ENCODE data around the gene MAP2K3. TPM values are rescaled to one million over a fixed set of nuclear protein-coding genes. Genes with fewer than 3 reads are reported as not detected.

MAP2K3 gene
- polyA plus RNA-seq, 2 of the 4 experiments (the other 2 are of a cell fraction) = 13.9 to 37.1 TPM

DNA sequence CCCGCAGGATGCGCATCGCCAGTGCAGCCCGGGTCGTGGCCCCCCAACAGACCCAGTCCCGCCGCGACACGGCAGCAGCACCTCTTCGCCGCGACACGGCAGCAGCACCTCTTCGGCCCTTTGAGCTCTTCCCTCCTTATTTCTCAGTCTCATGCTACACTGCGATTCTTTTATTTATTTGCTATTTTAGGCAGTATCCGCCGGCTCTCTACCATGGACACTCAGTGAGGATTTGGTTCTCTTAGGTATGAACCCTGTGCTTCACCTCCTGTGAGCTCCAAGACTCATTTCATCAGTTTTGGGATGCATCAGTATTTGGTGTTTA is 8.3 kb upstream of the MAP2K3 start:
- Histone ChIP-seq H3K4me2 (peak overlapping the region; percentile 98), H3K4me3 (peak overlapping the region; percentile 64), H3K27ac (peak overlapping the region; percentile 85 to 92), H3K4me1 (peaks cover 14% of the 10 kb centered on the region), H3K9me3 (no peaks in the 10 kb centered on the region)
- DNase-seq (ENCODE audit: low read depth in 1 of 2, low spot score in 1 of 2) = no peak
- CTCF ChIA-PET = interaction anchor here (0.8 to 9.7 kb wide), 12 partner anchors 10 to 240 kb away, joined by 3 to 121 read pairs (median 4); no protein-coding TSS in a partner anchor
- FAIRE-seq = no peak
- TF ChIP-seq MAFK (IDR thresholded peaks at IDR 0.05; ENCODE audit: partially characterized antibody) = no peak
- TF ChIP-seq CBX8 (IDR thresholded peaks at IDR 0.05) = no peak
- TF ChIP-seq KDM1A (IDR thresholded peaks at IDR 0.05; ENCODE audit: low read depth) = no peak
- TF ChIP-seq CEBPB (IDR thresholded peaks at IDR 0.05) = no peak
- TF ChIP-seq TP53 (CRISPR knock-in tag; IDR thresholded peaks at IDR 0.05) = no peak
- no peak for TF ChIP-seq NPAS2 (CRISPR knock-in tag; IDR thresholded peaks at IDR 0.05; ENCODE audit: borderline replicate concordance)
- no peak for TF ChIP-seq FOSB (CRISPR knock-in tag; IDR thresholded peaks at IDR 0.05)
- TF ChIP-seq BHLHE40 (IDR thresholded peaks at IDR 0.05; ENCODE audit: low read depth, low read length) = no peak
- TF ChIP-seq, protein P1, sequence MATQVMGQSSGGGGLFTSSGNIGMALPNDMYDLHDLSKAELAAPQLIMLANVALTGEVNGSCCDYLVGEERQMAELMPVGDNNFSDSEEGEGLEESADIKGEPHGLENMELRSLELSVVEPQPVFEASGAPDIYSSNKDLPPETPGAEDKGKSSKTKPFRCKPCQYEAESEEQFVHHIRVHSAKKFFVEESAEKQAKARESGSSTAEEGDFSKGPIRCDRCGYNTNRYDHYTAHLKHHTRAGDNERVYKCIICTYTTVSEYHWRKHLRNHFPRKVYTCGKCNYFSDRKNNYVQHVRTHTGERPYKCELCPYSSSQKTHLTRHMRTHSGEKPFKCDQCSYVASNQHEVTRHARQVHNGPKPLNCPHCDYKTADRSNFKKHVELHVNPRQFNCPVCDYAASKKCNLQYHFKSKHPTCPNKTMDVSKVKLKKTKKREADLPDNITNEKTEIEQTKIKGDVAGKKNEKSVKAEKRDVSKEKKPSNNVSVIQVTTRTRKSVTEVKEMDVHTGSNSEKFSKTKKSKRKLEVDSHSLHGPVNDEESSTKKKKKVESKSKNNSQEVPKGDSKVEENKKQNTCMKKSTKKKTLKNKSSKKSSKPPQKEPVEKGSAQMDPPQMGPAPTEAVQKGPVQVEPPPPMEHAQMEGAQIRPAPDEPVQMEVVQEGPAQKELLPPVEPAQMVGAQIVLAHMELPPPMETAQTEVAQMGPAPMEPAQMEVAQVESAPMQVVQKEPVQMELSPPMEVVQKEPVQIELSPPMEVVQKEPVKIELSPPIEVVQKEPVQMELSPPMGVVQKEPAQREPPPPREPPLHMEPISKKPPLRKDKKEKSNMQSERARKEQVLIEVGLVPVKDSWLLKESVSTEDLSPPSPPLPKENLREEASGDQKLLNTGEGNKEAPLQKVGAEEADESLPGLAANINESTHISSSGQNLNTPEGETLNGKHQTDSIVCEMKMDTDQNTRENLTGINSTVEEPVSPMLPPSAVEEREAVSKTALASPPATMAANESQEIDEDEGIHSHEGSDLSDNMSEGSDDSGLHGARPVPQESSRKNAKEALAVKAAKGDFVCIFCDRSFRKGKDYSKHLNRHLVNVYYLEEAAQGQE (IDR thresholded peaks at IDR 0.05) = no peak
- TF ChIP-seq ELK1 (IDR thresholded peaks at IDR 0.05; ENCODE audit: low read depth, low read length) = no peak
- TF ChIP-seq MAZ (IDR thresholded peaks at IDR 0.05; ENCODE audit: borderline replicate concordance, low read depth, low read length) = no peak
- TF ChIP-seq, protein P2, sequence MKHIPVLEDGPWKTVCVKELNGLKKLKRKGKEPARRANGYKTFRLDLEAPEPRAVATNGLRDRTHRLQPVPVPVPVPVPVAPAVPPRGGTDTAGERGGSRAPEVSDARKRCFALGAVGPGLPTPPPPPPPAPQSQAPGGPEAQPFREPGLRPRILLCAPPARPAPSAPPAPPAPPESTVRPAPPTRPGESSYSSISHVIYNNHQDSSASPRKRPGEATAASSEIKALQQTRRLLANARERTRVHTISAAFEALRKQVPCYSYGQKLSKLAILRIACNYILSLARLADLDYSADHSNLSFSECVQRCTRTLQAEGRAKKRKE (CRISPR knock-in tag; IDR thresholded peaks at IDR 0.05; ENCODE audit: low read depth) = no peak
- TF ChIP-seq HES2 (IDR thresholded peaks at IDR 0.05) = no peak
- TF ChIP-seq ZFP36 (IDR thresholded peaks at IDR 0.05; ENCODE audit: borderline replicate concordance, partially characterized antibody) = no peak
- no peak for TF ChIP-seq RAD21 (conservative IDR thresholded peaks at IDR 0.05 in 1 of 2, IDR thresholded peaks at IDR 0.05 in 1 of 2)
- no peak for TF ChIP-seq ESRRA (IDR thresholded peaks at IDR 0.05; ENCODE audit: borderline replicate concordance, low read length)
- TF ChIP-seq EHMT2 (IDR thresholded peaks at IDR 0.05; ENCODE audit: low read depth) = no peak
- WGBS (ENCODE audit: missing lambda C conversion rate) = 67% methylated on average over 16 of the region's 17 CpGs
- no peak for ATAC-seq
- POLR2A ChIA-PET = interaction anchor here (1.2 to 2.2 kb wide), 5 partner anchors 23 to 233 kb away, joined by 5 to 8 read pairs (median 6); partner anchors contain the start of genes NATD1 and USP22

DNA sequence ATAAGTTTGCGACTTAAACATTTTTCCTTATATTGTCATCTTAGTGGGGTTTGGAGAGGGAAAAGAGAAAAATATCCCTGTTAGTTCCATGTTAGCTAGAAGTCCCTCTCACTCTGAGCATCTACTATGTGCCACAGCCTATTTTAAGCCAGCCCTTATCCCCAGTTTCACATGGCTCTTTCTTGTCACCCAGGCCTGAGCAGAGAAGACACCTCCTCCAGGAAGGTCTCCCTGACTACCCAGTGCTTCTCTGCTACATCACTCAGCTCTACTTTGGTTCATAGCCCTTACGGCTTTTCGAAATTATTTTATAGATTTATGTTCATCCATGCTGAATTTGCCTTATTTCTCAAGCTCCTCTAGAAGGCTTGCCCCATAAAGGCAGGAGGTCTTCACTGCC is 7.2 kb upstream of the MAP2K3 start:
- no peak overlapping the region for H3K4me3 ChIP-seq
- no peaks in the 10 kb centered on the region for H3K9me3 ChIP-seq
- TF ChIP-seq SREBF2 (IDR thresholded peaks at IDR 0.05) (no peak), ZFP36 (IDR thresholded peaks at IDR 0.05; ENCODE audit: borderline replicate concordance, partially characterized antibody) (peak; percentile 81)
- ATAC-seq = no peak
- FAIRE-seq = no peak
- H3K27ac ChIP-seq = no peak overlapping the region
- peaks cover 24% of the 10 kb centered on the region for H3K4me1 ChIP-seq
- no peak overlapping the region for H3K4me2 ChIP-seq
- DNase-seq (ENCODE audit: low read depth in 1 of 2, low spot score in 1 of 2) = no peak
- POLR2A ChIA-PET = interaction anchor here (0.8 to 2.2 kb wide), 3 partner anchors 25 to 233 kb away, joined by 3 to 7 read pairs (median 5); partner anchors contain the start of gene NATD1
- 91% methylated on average over 3 of the region's 3 CpGs for WGBS (ENCODE audit: missing lambda C conversion rate)
- CTCF ChIA-PET = interaction anchor here (0.9 to 9.7 kb wide), 10 partner anchors 9 to 234 kb away, joined by 3 to 121 read pairs (median 4); no protein-coding TSS in a partner anchor
